SK-N-SH treated with all-trans-retinoic acid at 6 μM for 48 hours (cell line): Measurements from ENCODE around the gene PSMD2.

Source experiments
- ATAC-seq: fragments of 200-7000 bp; cut with Tn5 transposase; 3 replicates; pipeline ENCODE4 v1.9.1; 2020; ENCODE audit warnings: mild to moderate bottlenecking, moderate library complexity
- ARNTL ChIP-seq: fragments of 450-650 bp; formaldehyde crosslinking; IDR thresholded peaks from 2 replicates; pipeline ENCODE4 v1.5.0; 2020; ENCODE audit warnings: low read depth, mild to moderate bottlenecking, moderate library complexity, borderline replicate concordance
- BACH2 ChIP-seq: fragments of 250-450 bp; sonication (Bioruptor Pico); IDR thresholded peaks from 2 replicates; pipeline ENCODE4 v1.9.0; 2021; ENCODE audit warnings: mild to moderate bottlenecking, borderline replicate concordance
- CSDC2 ChIP-seq: fragments of 250-450 bp; sonication (Bioruptor Pico); IDR thresholded peaks from 2 replicates; pipeline ENCODE4 v1.5.0; 2020; ENCODE audit warnings: mild to moderate bottlenecking, moderate library complexity
- GLIS3 ChIP-seq: fragments of 250-450 bp; sonication (Bioruptor Pico); IDR thresholded peaks from 2 replicates; pipeline ENCODE4 v1.5.0; 2020; ENCODE audit warnings: mild to moderate bottlenecking, moderate library complexity
- OSR1 ChIP-seq: fragments of 250-450 bp; sonication (Bioruptor Pico); IDR thresholded peaks from 2 replicates; pipeline ENCODE4 v1.8.0; 2022; ENCODE audit warnings: moderate library complexity, mild to moderate bottlenecking, inconsistent platforms
- PPARA ChIP-seq: fragments of 250-450 bp; sonication (Bioruptor Pico); IDR thresholded peaks from 2 replicates; pipeline ENCODE4 v1.5.0; 2020; ENCODE audit warnings: mild to moderate bottlenecking, borderline replicate concordance
- RARB ChIP-seq: fragments of 250-450 bp; sonication (Bioruptor Pico); IDR thresholded peaks from 2 replicates; pipeline ENCODE4 v1.8.0; 2021; ENCODE audit warnings: mild to moderate bottlenecking, moderate library complexity
- TCF4 ChIP-seq: fragments of 250-450 bp; sonication (Bioruptor Pico); IDR thresholded peaks from 2 replicates; pipeline ENCODE4 v1.8.0; 2021; ENCODE audit warnings: mild to moderate bottlenecking, moderate library complexity, borderline replicate concordance
- TOX ChIP-seq: fragments of 250-450 bp; sonication (Bioruptor Pico); IDR thresholded peaks from 2 replicates; pipeline ENCODE4 v1.8.0; 2021; ENCODE audit warnings: mild to moderate bottlenecking, moderate library complexity, borderline replicate concordance
- ZC3H10 ChIP-seq: fragments of 250-450 bp; sonication (Bioruptor Pico); IDR thresholded peaks from 2 replicates; pipeline ENCODE4 v1.5.1; 2021; ENCODE audit warnings: mild to moderate bottlenecking, moderate library complexity
- ZFP3 ChIP-seq: fragments of 250-450 bp; sonication (Bioruptor Pico); IDR thresholded peaks from 2 replicates; pipeline ENCODE4 v1.5.0; 2020; ENCODE audit warnings: mild to moderate bottlenecking, moderate library complexity
- ZFP30 ChIP-seq: fragments of 450-650 bp; formaldehyde crosslinking; IDR thresholded peaks from 2 replicates; pipeline ENCODE4 v1.5.0; 2022; ENCODE audit warnings: mild to moderate bottlenecking, moderate library complexity
- ZNF565 ChIP-seq: fragments of 450-650 bp; formaldehyde crosslinking; conservative IDR thresholded peaks from 2 replicates; pipeline ENCODE4 v1.5.0; 2020; ENCODE audit warnings: low read depth, mild to moderate bottlenecking, moderate library complexity
- ZNF70 ChIP-seq: fragments of 450-650 bp; formaldehyde crosslinking; IDR thresholded peaks from 2 replicates; pipeline ENCODE4 v1.5.0; 2020; ENCODE audit warnings: mild to moderate bottlenecking, moderate library complexity
- ZNF8 ChIP-seq: fragments of 450-650 bp; formaldehyde crosslinking; IDR thresholded peaks from 2 replicates; pipeline ENCODE4 v1.5.0; 2020; ENCODE audit warnings: mild to moderate bottlenecking, moderate library complexity
- TF ChIP-seq, protein P1 (sequence below): fragments of 250-450 bp; sonication (Bioruptor Pico); IDR thresholded peaks from 2 replicates; pipeline ENCODE4 v1.5.1; 2021; ENCODE audit warnings: mild to moderate bottlenecking, moderate library complexity
- TF ChIP-seq, protein P2 (sequence below): fragments of 250-450 bp; sonication (Bioruptor Pico); IDR thresholded peaks from 2 replicates; pipeline ENCODE4 v1.5.0; 2020; ENCODE audit warnings: mild to moderate bottlenecking, moderate library complexity
- TF ChIP-seq, protein P3 (sequence below): fragments of 250-450 bp; sonication (Bioruptor Pico); IDR thresholded peaks from 2 replicates; pipeline ENCODE4 v1.8.0; 2021; ENCODE audit warnings: low read depth, mild to moderate bottlenecking, moderate library complexity, borderline replicate concordance
- TF ChIP-seq, protein P4 (sequence below): fragments of 250-450 bp; sonication (Bioruptor Pico); IDR thresholded peaks from 2 replicates; pipeline ENCODE4 v1.8.0; 2020; ENCODE audit warnings: mild to moderate bottlenecking, moderate library complexity, borderline replicate concordance
- TF ChIP-seq, protein P5 (sequence below): fragments of 250-450 bp; sonication (Bioruptor Pico); IDR thresholded peaks from 2 replicates; pipeline ENCODE4 v1.5.1; 2020; ENCODE audit warnings: low read depth, mild to moderate bottlenecking, moderate library complexity

The PSMD2 gene

DNA sequence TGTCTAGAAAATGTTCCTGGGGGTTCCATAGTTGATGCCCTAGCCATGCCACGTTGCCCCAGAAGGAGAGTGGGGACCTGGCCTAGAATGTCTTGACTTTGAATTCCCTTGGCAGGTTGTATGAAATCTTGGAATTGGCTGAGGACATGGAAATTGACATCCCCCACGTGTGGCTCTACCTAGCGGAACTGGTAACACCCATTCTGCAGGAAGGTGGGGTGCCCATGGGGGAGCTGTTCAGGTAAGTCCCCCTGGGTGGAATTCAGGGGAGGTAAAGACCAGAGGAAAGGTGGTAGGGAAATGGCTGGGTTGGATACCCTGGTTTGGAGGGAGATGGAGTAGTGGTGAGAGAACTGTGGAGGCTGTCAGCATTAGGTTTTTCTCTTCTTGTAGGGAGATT, 29.5 kb downstream of the PSMD2 start (continued):
- TF ChIP-seq, protein P1, sequence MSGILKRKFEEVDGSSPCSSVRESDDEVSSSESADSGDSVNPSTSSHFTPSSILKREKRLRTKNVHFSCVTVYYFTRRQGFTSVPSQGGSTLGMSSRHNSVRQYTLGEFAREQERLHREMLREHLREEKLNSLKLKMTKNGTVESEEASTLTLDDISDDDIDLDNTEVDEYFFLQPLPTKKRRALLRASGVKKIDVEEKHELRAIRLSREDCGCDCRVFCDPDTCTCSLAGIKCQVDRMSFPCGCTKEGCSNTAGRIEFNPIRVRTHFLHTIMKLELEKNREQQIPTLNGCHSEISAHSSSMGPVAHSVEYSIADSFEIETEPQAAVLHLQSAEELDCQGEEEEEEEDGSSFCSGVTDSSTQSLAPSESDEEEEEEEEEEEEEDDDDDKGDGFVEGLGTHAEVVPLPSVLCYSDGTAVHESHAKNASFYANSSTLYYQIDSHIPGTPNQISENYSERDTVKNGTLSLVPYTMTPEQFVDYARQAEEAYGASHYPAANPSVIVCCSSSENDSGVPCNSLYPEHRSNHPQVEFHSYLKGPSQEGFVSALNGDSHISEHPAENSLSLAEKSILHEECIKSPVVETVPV (CRISPR knock-in tag): no peak
- TF ChIP-seq TOX (CRISPR knock-in tag) (no peak), GLIS3 (CRISPR knock-in tag) (no peak), ARNTL (no peak), ZC3H10 (no peak), ZNF565 (CRISPR knock-in tag) (no peak), ZFP3 (CRISPR knock-in tag) (no peak)

DNA sequence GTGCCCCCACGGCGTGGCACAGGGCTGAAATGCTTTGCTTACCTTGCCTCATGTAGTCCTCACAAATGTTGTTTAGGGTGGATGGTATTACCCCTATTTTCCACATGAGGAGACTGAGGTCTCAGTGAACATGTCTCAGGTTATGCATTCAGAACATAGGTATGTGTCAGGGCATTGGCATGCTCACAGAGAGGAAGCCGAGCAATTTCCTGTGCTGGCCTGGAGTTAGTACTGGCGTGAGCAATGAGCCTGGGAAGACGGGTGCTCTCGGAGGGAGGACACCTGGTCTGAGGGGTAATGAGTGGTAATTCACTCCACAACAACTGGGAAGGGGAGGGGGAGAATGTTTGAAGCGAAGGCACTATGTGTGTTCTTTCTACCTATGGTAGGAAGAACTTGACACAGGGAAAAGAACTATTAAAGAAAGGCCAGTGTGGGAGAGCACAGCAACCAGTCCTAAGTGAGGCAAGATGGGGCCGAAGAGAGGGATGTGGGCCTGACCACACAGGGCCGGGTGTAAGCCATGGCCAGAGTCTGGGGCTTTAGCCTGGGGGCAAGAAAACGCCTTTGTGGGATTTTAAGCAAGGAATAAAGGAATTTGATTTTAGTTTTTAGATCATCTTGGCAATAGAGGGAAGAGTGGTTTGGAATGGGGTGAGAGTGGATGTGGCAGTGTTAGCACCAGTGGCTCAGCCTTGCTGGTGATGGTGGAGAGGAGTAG, 33.5 kb downstream of the PSMD2 start:
- no peak for TF ChIP-seq ZC3H10
- no peak for TF ChIP-seq TCF4
- no peak for TF ChIP-seq PPARA (CRISPR knock-in tag)
- no peak for TF ChIP-seq ZNF8 (CRISPR knock-in tag)
- no peak for TF ChIP-seq GLIS3 (CRISPR knock-in tag)
- no peak for TF ChIP-seq CSDC2
- TF ChIP-seq, protein P1 (CRISPR knock-in tag): no peak
- TF ChIP-seq ARNTL: no peak
- TF ChIP-seq BACH2 (CRISPR knock-in tag): no peak
- TF ChIP-seq, protein P2, sequence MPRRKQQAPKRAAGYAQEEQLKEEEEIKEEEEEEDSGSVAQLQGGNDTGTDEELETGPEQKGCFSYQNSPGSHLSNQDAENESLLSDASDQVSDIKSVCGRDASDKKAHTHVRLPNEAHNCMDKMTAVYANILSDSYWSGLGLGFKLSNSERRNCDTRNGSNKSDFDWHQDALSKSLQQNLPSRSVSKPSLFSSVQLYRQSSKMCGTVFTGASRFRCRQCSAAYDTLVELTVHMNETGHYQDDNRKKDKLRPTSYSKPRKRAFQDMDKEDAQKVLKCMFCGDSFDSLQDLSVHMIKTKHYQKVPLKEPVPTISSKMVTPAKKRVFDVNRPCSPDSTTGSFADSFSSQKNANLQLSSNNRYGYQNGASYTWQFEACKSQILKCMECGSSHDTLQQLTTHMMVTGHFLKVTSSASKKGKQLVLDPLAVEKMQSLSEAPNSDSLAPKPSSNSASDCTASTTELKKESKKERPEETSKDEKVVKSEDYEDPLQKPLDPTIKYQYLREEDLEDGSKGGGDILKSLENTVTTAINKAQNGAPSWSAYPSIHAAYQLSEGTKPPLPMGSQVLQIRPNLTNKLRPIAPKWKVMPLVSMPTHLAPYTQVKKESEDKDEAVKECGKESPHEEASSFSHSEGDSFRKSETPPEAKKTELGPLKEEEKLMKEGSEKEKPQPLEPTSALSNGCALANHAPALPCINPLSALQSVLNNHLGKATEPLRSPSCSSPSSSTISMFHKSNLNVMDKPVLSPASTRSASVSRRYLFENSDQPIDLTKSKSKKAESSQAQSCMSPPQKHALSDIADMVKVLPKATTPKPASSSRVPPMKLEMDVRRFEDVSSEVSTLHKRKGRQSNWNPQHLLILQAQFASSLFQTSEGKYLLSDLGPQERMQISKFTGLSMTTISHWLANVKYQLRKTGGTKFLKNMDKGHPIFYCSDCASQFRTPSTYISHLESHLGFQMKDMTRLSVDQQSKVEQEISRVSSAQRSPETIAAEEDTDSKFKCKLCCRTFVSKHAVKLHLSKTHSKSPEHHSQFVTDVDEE (CRISPR knock-in tag): no peak
- no peak for TF ChIP-seq ZFP30 (CRISPR knock-in tag)
- TF ChIP-seq OSR1: no peak
- no peak for TF ChIP-seq RARB
- TF ChIP-seq, protein P3, sequence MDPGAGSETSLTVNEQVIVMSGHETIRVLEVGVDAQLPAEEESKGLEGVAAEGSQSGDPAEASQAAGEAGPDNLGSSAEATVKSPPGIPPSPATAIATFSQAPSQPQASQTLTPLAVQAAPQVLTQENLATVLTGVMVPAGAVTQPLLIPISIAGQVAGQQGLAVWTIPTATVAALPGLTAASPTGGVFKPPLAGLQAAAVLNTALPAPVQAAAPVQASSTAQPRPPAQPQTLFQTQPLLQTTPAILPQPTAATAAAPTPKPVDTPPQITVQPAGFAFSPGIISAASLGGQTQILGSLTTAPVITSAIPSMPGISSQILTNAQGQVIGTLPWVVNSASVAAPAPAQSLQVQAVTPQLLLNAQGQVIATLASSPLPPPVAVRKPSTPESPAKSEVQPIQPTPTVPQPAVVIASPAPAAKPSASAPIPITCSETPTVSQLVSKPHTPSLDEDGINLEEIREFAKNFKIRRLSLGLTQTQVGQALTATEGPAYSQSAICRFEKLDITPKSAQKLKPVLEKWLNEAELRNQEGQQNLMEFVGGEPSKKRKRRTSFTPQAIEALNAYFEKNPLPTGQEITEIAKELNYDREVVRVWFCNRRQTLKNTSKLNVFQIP: no peak
- no peak for TF ChIP-seq ZNF565 (CRISPR knock-in tag)
- TF ChIP-seq TOX (CRISPR knock-in tag): no peak
- TF ChIP-seq, protein P4, sequence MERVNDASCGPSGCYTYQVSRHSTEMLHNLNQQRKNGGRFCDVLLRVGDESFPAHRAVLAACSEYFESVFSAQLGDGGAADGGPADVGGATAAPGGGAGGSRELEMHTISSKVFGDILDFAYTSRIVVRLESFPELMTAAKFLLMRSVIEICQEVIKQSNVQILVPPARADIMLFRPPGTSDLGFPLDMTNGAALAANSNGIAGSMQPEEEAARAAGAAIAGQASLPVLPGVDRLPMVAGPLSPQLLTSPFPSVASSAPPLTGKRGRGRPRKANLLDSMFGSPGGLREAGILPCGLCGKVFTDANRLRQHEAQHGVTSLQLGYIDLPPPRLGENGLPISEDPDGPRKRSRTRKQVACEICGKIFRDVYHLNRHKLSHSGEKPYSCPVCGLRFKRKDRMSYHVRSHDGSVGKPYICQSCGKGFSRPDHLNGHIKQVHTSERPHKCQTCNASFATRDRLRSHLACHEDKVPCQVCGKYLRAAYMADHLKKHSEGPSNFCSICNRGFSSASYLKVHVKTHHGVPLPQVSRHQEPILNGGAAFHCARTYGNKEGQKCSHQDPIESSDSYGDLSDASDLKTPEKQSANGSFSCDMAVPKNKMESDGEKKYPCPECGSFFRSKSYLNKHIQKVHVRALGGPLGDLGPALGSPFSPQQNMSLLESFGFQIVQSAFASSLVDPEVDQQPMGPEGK (CRISPR knock-in tag): no peak
- TF ChIP-seq, protein P5, sequence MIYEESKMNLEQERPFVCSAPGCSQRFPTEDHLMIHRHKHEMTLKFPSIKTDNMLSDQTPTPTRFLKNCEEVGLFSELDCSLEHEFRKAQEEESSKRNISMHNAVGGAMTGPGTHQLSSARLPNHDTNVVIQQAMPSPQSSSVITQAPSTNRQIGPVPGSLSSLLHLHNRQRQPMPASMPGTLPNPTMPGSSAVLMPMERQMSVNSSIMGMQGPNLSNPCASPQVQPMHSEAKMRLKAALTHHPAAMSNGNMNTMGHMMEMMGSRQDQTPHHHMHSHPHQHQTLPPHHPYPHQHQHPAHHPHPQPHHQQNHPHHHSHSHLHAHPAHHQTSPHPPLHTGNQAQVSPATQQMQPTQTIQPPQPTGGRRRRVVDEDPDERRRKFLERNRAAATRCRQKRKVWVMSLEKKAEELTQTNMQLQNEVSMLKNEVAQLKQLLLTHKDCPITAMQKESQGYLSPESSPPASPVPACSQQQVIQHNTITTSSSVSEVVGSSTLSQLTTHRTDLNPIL (CRISPR knock-in tag): no peak
- TF ChIP-seq ZNF70 (CRISPR knock-in tag): no peak
- TF ChIP-seq, all 23 proteins: peak for 0
- ATAC-seq: peak; percentile 64
